IPS-NIHi7 (cell line): ENCODE measurements around the gene AKNA.

Source experiments
- DNase-seq: peaks from one replicate; pipeline ENCODE4 v3.0.0; 2012; ENCODE audit warnings: mixed read lengths; ENCODE audit errors: extremely low spot score

AKNA gene, protein sequence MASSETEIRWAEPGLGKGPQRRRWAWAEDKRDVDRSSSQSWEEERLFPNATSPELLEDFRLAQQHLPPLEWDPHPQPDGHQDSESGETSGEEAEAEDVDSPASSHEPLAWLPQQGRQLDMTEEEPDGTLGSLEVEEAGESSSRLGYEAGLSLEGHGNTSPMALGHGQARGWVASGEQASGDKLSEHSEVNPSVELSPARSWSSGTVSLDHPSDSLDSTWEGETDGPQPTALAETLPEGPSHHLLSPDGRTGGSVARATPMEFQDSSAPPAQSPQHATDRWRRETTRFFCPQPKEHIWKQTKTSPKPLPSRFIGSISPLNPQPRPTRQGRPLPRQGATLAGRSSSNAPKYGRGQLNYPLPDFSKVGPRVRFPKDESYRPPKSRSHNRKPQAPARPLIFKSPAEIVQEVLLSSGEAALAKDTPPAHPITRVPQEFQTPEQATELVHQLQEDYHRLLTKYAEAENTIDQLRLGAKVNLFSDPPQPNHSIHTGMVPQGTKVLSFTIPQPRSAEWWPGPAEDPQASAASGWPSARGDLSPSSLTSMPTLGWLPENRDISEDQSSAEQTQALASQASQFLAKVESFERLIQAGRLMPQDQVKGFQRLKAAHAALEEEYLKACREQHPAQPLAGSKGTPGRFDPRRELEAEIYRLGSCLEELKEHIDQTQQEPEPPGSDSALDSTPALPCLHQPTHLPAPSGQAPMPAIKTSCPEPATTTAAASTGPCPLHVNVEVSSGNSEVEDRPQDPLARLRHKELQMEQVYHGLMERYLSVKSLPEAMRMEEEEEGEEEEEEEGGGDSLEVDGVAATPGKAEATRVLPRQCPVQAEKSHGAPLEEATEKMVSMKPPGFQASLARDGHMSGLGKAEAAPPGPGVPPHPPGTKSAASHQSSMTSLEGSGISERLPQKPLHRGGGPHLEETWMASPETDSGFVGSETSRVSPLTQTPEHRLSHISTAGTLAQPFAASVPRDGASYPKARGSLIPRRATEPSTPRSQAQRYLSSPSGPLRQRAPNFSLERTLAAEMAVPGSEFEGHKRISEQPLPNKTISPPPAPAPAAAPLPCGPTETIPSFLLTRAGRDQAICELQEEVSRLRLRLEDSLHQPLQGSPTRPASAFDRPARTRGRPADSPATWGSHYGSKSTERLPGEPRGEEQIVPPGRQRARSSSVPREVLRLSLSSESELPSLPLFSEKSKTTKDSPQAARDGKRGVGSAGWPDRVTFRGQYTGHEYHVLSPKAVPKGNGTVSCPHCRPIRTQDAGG (N-terminal part only)

DNA sequence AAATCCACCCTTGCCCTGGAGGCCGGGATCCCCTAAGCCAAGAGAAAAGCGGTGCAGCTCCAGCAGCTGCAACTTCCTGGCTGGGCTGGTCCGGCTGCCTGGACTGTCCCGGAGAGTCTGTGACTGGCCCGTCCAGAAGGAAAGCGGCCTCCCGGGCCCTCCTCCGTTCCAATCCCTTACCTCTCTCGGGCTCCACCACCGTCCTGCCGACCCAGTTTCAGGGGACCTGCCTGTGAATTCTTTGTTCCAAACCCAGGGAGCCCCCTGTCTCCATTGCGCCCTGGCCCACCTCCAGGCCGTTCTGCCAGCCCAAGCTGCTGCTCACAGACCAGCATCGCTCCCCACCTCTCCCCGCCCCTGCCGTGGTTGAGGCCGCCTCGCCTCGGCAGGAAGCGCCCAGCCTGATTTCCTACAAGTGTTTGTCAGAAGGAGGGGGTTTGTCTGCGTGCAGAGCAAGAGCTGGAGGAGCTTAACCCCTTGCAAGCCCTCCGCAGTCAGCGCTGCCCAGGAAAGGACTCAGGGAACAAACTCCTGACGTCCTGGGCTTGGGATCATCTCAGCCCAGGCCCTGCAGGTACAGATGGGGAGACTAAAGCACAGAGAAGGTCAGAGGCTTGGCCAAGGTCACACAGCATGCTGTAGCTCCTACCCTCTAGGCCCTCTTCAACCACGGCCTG lies at the start of gene AKNA:
Gene AKNA (minus strand): TSS at position 303 of the 677 bp plus-strand sequence. CDS start 6,649 bp downstream, outside the sequence.
- DNase-seq: peak; percentile 60

DNA sequence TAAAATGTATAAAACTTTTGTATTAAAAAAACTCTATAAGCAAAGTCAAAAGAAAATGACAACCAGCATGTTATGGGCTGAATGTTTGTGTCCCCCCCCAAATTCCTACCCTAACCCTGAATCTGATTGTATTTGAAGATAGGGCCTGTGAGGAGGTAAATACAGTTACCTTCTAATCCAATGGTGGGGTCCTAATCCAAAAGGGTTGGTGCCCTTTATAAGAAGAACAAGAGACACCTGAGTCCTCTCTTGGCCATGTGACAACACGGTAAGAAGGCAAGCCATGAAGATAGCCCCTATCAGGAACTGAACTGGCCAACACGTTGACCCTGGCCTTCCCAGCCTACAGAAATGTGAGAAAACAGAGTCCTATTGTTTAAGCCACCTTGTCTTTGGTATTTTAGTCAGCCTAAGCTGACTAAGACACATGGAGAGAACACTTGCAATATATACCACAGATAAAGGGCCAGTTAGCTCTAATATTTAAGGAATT lies 49.7 kb upstream of the AKNA start:
- no peak for DNase-seq

DNA sequence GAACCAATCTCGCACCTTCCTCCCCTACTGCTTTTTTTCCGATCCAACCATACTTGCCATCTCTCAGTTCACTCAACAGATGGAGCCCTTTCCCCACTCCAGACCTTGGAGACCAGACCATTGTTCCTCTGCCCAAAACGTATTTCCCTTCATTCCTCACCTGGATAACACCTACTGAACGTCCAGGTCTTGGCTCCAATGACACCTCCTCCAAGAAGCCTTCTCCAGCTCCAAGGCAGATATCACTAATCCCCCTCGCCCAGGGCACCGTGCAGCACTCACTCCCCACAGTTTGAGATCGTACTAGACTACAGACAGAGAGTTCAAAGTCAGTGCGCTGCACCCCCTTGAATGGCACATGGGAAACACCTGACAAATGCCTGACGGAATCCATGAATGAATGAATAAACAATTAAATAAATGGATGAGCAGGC lies 47.1 kb upstream of the AKNA start:
- DNase-seq: peak; percentile 89

DNA sequence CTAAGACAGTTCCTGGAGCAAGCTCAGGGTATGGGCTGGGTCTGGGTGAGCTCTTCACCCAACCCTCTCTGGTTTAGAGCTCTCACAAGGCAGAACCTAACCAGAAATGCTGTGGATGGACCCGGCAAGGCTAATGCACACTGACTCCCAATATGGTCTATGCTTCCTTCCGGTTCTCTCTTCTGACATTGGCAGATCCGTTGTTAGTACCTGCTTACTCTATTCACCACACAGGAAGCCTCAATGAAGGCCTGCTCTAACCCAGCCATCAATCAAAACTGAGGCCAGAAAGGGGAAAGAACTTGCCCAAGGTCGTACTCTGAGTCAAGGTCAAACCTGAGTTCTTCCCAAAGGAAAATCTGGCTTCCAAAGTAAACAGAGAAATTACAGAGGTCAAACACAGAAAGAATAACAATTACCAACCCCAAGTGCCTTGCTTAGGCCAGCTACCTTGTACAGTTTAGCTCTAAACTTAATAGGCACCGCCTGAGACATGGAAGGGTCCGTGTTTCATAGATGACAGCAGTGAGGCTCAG lies 46.0 kb upstream of the AKNA start:
- no peak for DNase-seq

DNA sequence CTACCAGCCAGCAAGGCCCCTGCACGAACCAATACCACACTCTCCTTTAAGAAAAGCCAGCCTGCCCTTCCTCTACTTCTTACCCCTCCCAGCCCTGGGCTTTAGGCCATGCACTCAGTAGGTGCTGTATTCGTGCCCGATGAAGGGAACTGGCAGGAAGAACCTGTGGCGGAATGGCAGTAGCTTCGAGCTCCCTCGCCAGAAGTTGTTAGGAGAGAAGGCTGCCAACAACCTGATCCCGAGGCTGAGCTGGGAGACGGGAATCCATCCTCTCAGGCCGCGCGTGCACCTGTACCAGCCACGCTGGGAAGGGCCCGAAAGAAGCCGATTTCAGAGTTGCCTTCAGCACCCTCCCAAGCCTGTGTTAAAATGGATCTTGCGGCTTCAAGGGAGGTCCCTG lies 45.3 kb upstream of the AKNA start:
- DNase-seq: no peak

DNA sequence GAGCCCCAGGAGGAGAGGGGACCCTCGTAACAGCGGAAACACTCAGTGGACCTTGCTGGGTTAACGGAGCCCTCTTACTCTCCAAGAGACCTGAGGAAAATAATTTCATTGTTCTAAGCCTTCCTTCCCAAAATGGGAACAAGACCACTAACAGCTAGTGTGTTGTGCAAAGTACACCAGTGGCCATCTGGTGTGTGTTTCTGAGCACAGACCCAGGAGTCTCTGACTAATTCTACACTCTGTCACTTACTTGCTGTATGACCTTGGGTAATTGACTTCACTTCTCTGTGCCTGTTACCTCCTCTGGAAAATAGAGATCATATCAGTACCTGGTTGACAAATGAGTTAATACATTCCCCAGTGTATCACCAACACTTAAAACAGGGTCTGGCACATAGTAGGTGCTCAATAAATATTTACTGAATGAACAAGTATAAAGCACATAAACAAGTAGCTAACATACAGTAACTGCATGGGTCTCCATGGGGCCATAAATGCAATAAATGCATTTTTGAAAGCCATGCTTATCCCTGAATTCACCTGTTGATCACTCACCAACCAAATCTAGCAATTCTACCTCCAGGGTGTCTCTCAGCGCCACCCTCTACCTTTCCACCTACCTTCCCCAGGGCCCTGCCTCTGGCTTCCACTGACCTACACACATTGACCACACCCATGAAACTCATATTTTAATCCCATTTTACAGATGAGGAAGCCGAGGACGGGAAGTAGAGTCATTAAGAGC lies 44.7 kb upstream of the AKNA start:
- no peak for DNase-seq

DNA sequence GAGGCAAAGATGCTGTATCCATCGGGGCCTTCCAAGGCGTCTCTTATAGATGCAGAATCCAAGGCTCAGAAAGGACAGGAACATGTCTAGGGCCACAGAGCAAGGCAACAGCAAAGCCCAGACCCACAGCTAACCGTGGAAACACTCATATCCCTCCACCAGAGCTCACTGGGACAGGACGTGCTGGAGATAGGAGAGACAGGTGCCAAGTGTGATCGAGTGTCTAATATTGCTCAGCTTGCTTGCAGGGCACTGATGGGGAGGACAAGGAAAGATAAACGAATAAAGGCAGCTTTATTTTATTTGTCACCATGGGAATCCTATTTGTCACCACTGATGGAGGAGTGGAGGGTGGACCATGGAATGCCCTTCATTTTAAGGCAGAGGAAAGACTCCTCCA lies 44.0 kb upstream of the AKNA start:
- no peak for DNase-seq

DNA sequence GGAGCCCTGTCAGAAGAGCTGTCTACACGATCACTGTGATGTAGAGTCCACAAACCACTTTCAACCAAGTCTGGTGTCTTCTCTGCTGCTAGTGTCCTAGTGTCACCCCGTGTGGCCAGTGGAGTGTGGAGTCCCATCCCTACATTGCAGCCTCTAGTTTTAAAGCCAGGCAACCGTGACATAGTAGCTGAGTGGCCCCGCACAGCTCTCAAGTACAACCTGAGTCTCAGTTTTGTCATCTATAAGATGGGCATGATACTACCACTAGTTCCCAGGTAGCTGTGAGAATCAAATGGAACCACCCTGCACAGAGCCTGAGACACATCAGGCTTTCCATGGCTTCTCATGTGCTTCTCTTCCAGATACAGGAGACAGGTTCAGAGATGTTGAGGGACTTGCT lies 43.2 kb upstream of the AKNA start:
- DNase-seq: no peak

DNA sequence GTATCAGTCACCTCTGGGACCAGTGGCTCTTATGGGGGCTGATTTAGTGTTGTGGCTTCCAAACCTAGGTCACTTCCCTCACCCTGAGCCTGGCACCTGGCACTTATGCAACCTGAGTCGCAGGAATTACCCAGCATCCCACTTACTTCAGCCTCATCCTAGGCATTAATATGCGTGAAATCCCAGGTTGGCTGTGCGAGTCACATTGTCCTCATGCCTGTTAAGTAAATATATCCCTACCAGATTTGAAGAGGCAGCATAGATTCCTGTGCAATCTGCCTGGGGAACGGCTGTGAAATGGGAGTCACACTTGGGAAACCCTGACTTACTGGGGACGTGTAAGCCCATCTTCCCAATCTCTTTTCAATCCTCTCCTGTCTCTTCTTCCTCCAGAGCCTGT lies 42.7 kb upstream of the AKNA start:
- DNase-seq: no peak

DNA sequence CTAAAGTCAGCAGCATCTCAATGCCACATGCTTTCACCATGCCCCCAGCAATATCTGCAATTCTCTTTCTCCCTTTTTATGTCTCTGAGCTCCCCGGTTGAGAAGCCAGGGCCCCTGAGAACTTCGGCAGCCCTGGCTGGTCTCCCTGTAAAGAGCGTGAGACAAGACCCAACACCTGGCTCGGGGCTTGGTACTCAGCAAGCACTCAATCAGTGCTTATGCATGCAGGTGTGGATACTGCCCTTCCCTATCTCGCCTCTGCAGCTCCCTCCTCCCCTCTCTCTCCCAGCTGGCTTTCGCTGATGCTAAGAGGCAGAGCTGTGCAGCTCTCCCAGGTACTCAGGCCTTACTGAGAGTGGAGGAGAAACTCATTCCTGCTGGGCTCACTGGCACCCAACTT lies 41.7 kb upstream of the AKNA start:
- no peak for DNase-seq

DNA sequence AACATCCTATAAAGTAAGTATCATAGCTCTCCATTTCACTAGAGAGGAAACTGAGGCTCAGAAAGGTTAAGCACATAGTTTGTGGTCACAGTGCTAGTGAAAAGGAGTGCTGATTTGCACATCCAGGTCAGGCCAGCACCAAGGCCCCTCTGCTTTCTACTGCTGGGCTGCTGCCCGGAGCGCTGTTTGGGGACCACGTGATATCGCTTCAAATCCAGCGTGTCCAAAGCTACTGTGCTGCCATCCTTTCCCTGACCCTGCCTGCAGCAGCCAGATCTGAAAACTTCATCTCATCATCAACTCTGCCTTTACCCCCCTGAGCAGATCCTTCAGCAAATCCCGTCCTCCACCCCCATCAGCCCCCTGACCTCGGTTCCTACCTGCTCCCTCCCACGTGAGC lies 40.7 kb upstream of the AKNA start:
- DNase-seq: no peak

DNA sequence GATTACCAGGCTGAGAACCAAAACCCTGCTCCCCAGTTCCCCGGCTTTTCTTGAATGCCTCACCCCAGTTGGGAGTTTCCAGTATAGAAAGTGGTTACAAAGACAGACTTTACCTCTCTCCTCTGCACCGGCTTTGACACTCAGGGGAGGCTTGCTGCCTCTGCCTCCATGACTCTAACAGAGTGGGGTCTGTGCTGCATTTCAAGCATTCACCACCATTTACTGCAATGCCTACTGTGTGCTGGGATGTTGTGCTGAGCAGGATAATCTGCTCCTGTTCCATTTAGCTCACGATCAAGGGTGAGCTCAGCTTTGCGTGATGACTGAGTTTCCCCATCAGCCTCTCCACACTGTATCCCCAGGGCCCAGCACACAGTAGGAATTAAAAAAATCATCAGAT lies 39.9 kb upstream of the AKNA start:
- DNase-seq: no peak

DNA sequence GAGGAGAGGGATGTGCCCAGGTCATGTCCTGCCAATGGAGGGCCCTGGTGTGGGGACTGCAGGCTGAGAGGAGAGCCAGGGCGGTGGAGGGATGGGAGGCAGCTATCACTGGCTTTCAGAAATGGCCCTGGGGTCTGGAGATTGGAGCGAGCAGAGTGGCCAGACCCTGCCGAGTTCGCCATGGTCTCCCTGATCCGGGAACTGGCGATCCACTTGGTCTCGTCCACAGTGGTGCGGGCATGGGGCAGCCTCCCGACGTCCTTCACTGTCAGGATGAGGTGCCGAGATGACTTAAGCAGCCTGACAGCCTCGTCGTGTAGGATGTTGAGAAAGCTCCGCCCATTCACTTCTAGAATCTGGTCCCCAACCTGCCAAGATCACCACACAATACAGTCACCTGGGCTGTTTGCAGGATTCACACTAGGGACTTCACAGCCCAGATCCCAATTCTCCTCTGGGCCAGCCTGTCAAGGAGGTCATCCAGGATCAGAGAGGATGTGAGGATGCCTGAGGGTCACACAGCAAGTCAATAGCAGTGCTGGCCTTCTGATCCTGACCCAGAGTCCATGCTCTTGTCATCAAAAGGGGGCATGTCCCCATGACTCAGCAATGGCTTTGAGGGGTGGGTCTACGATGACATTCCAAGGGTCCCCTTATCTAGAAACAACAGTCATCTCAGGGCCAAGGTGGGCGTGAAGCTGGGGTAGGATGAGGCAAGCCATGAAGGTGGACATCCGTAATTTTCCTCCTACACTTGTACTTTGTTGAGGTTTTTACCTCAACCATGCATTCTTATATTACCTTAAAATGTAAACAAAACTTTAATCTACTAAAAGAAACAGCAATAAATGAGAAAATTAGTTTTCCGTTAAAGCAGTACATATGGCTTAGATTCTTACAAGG lies 38.5 kb upstream of the AKNA start:
- no peak for DNase-seq

DNA sequence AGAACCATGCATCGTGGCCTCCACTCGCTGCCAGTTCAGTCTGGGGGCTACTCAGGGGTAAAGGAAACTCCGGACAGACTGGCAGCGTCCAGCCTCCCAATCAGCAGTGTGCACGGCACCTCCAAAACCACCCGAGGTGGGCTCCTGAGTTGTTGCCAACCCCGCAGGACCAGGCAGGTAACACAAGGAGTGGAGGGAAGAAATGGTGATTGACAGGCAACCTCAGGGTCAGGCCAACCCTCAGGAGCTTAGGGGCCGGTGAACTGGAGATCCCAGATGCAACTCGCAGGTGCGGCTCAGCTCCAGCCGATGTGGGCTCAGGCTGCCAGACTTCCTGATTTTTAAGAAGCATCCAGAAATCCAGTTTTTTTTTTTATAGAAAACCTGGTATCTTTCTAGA lies 37.3 kb upstream of the AKNA start:
- no peak for DNase-seq

DNA sequence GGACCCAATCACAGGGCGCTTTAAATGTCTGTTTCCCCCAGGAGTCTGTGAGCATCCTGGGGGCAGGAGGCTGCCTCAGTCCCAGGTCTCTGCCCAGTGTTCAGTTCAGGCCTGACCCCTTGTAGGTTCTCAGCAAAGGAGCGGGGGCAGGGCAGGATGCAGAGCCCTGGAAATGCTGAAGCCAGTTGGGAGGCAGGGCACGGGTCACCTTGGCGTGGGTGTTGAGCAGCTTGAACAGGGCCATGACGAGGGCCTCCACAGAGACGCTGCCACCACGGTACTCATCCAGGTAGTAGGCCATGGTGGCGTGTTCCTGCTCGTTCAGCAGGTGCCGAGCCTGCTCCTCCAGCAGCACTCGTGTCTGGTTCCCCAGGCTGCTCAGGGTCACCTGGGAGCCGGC lies 36.3 kb upstream of the AKNA start:
- DNase-seq: no peak

DNA sequence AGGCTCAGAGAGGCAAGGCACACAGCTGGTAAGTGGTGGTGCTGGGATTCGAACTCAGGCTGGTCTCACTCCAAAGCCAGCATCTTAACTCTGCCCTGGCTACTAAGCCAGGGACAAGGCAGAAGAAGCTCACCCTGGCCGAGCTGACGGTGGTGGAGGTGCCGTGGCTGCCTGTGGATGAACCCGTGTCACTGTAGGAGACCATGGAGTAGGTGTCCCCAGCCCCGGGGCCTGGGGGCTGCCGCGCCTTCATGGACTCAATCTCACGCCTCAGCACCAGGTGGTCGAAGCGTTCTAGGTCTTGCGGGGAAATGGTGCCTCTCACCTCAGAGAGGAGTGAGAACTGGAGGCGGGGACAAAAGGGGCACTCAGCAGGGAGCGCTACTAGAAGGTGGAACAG lies 35.4 kb upstream of the AKNA start:
- no peak for DNase-seq

DNA sequence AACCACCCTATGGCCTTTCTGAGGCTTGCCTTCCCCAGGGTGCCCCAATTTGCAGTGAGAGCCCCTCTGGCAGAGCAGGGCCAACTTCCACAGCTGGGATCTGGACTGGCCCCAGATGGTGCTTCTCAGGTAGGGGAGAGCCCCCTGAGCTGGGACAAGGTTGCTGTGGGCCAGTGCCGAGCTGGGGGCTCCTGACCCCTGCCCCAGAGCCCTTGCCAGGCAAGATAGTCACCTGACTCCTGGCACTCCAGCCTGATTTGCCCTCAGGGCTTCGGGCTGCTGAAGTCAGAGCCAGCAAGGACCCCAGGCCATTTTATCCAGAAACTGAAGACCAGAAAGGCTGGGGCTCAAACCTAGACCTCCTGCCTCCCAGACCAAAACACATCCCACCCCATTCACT lies 33.4 kb upstream of the AKNA start:
- no peak for DNase-seq

DNA sequence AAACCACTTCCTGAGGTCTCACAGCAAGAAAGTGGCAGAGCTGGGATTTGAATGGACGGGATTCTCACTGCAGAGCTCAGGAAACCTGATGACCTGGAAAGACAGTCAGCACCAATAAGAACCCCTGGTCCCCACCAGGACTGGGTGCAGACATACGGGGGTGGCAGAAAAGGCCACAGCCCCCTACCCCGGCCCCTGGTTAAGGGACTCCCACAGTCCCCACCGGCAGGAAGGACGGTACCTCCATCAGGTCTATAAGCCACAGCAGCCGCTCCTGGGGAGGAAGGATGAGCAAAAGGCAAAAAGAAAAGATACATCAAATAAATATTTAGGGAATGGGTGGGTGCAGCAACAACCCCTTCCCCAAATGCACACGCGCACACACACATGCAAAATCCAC lies 32.0 kb upstream of the AKNA start:
- no peak for DNase-seq

DNA sequence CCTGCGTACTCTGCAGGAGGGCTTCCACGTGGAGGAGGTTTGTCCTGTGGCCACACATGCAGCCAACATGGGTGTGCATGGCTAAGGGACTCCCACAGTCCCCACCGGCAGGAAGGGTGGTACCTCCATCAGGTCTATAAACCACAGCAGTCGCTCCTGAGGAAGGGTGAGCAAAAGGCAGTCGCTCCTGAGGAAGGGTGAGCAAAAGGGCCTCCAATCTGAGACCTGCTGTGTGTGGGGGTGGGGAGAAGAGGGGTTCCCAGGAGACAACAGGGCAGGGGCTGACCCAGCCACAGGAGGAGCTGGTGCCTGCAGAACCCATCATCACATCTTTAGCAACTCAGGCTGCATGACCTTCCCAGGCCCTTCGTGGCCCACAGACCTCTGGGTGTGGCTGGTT lies 30.3 kb upstream of the AKNA start:
- no peak for DNase-seq
